H1 (cell line): ENCODE data around the gene S1PR3. TPM values are rescaled to one million over a fixed set of nuclear protein-coding genes. Genes with fewer than 3 reads are reported as not detected.

Experiments used
- CTCF ChIA-PET: fragments of 300-600 bp; sonication (Branson Sonifier 250); formaldehyde crosslinking; loops from one replicate; lab custom pipeline; 2021; ENCODE audit not compliant: partially characterized antibody; lab: Charles Lee
- POLR2A ChIA-PET: fragments of 300-600 bp; sonication (Branson Sonifier 250); formaldehyde crosslinking; loops from one replicate; lab custom pipeline; 2021; ENCODE audit warnings: inconsistent platforms; ENCODE audit not compliant: partially characterized antibody; lab: Charles Lee
- DNase-seq, 2 experiments: peaks; one replicate each; pipeline versions ENCODE4 v3.0.0 to v3.0.0-alpha.2; 2010 to 2022; ENCODE audit warnings: low spot score in 2 of 2, low read depth in 1 of 2, mixed read lengths in 1 of 2
- FAIRE-seq: peaks from 2 replicates; lab custom pipeline; 2011; peaks lifted over from hg19 to GRCh38; lab: Jason Lieb, UNC
- H2AFZ ChIP-seq: 2 replicates; pipeline ENCODE4 v1.8.1; 2012; ENCODE audit warnings: low read length, inconsistent platforms
- H2AK5ac ChIP-seq: 2 replicates; pipeline ENCODE4 v1.6.1; 2013; ENCODE audit warnings: low read depth, low read length
- H2BK120ac ChIP-seq: replicated peaks from 2 replicates; pipeline ENCODE3; 2013; ENCODE audit warnings: low read depth, low read length, inconsistent platforms
- H2BK12ac ChIP-seq: 2 replicates; pipeline ENCODE4 v1.6.1; 2013; ENCODE audit warnings: low read depth, low read length
- H2BK15ac ChIP-seq: 2 replicates; pipeline ENCODE4 v1.6.1; 2013; ENCODE audit warnings: low read length
- H2BK20ac ChIP-seq: 2 replicates; pipeline ENCODE4 v1.6.1; 2013; ENCODE audit warnings: low read length
- H2BK5ac ChIP-seq: 2 replicates; pipeline ENCODE4 v1.6.1; 2013; ENCODE audit warnings: low read depth, low read length
- H3K14ac ChIP-seq: 2 replicates; pipeline ENCODE4 v1.6.1; 2013; ENCODE audit warnings: inconsistent platforms; ENCODE audit not compliant: insufficient read length
- H3K18ac ChIP-seq: 2 replicates; pipeline ENCODE4 v1.6.1; 2013; ENCODE audit warnings: low read length; ENCODE audit errors: extremely low read depth
- H3K23ac ChIP-seq: 2 replicates; pipeline ENCODE4 v1.6.1; 2013; ENCODE audit warnings: inconsistent platforms; ENCODE audit not compliant: insufficient read length
- H3K23me2 ChIP-seq: 2 replicates; pipeline ENCODE4 v1.6.1; 2013; ENCODE audit warnings: low read depth, low read length
- H3K27ac ChIP-seq: 2 replicates; pipeline ENCODE4 v1.6.1; 2011; ENCODE audit warnings: low read depth, low read length, inconsistent platforms
- H3K27me3 ChIP-seq, 4 experiments: replicated peaks in 1 of 4; 1 replicate in 1 of 4; 2 replicates in 3 of 4; pipeline versions ENCODE4 v1.6.1 to v1.8.1; 2011 to 2013; ENCODE audit warnings: low read length in 3 of 4, mild to moderate bottlenecking in 3 of 4, inconsistent platforms in 2 of 4, mixed read lengths in 2 of 4, moderate library complexity in 1 of 4; ENCODE audit not compliant: control insufficient read depth in 3 of 4, insufficient read depth in 3 of 4; ENCODE audit errors: extremely low read depth in 1 of 4
- H3K36me3 ChIP-seq, 4 experiments: 2 replicates each; pipeline versions ENCODE4 v1.6.1 to v1.8.1; 2011 to 2013; ENCODE audit warnings: mild to moderate bottlenecking in 4 of 4, low read length in 3 of 4, moderate library complexity in 2 of 4, control low read depth in 1 of 4, inconsistent platforms in 1 of 4; ENCODE audit not compliant: insufficient read depth in 4 of 4, control insufficient read depth in 2 of 4
- H3K4ac ChIP-seq: replicated peaks from 2 replicates; pipeline ENCODE3; 2013; ENCODE audit warnings: low read length, low read depth, mixed read lengths, inconsistent platforms; ENCODE audit not compliant: insufficient read length
- H3K4me1 ChIP-seq, 4 experiments: replicated peaks in 1 of 4; 1 replicate in 1 of 4; 2 replicates in 3 of 4; pipeline versions ENCODE4 v1.6.1 to v1.8.1; 2011 to 2013; ENCODE audit warnings: low read length in 3 of 4, inconsistent platforms in 2 of 4, mixed read lengths in 1 of 4; ENCODE audit not compliant: insufficient read depth in 4 of 4, control insufficient read depth in 3 of 4
- H3K4me2 ChIP-seq, 2 experiments: 2 replicates each; pipeline versions ENCODE4 v1.6.1 to v1.8.1; 2011 to 2013; ENCODE audit warnings: low read depth in 2 of 2, low read length in 2 of 2, control low read depth in 1 of 2, inconsistent platforms in 1 of 2, mild to moderate bottlenecking in 1 of 2; ENCODE audit not compliant: insufficient read depth in 1 of 2
- H3K4me3 ChIP-seq, 4 experiments: fragments of 200-600, 300-600 bp in 1 of 4; sonication (generic), shearing (Covaris generic), sonication (Bioruptor Twin) in 1 of 4; 2 replicates each; pipeline versions ENCODE4 v1.5.1 to v1.8.1; 2011 to 2016; ENCODE audit warnings: low read length in 4 of 4, low read depth in 3 of 4, control low read depth in 2 of 4, inconsistent platforms in 2 of 4, mild to moderate bottlenecking in 2 of 4, mixed read lengths in 1 of 4, moderate library complexity in 1 of 4; ENCODE audit not compliant: insufficient read depth in 2 of 4; ENCODE audit errors: extremely low read depth in 1 of 4
- H3K56ac ChIP-seq: replicated peaks from 2 replicates; pipeline ENCODE3; 2013; ENCODE audit warnings: low read depth, mild to moderate bottlenecking, mixed read lengths, low read length, inconsistent platforms; ENCODE audit not compliant: insufficient read length
- H3K79me1 ChIP-seq: 2 replicates; pipeline ENCODE4 v1.6.1; 2013; ENCODE audit warnings: low read depth, low read length, control low read depth
- H3K79me2 ChIP-seq, 2 experiments: 2 replicates each; pipeline versions ENCODE4 v1.6.1 to v1.8.1; 2012 to 2013; ENCODE audit warnings: low read length in 2 of 2, mild to moderate bottlenecking in 2 of 2, inconsistent platforms in 1 of 2; ENCODE audit not compliant: insufficient read depth in 2 of 2, control insufficient read depth in 1 of 2
- H3K9ac ChIP-seq, 4 experiments: replicated peaks in 1 of 4; 1 replicate in 1 of 4; 2 replicates in 3 of 4; pipeline versions ENCODE4 v1.6.1 to v1.8.1; 2011 to 2013; ENCODE audit warnings: low read depth in 3 of 4, low read length in 3 of 4, control low read depth in 2 of 4, mild to moderate bottlenecking in 2 of 4, moderate library complexity in 2 of 4, inconsistent platforms in 1 of 4; ENCODE audit errors: extremely low read depth in 1 of 4
- H3K9me3 ChIP-seq, 2 experiments: 2 replicates each; pipeline versions ENCODE4 v1.6.1 to v1.8.1; 2012 to 2013; ENCODE audit warnings: mild to moderate bottlenecking in 2 of 2, moderate library complexity in 2 of 2, control low read depth in 1 of 2, inconsistent platforms in 1 of 2, low read depth in 1 of 2, low read length in 1 of 2, mixed read lengths in 1 of 2; ENCODE audit not compliant: insufficient read depth in 2 of 2
- H4K20me1 ChIP-seq, 2 experiments: replicated peaks in 1 of 2; 2 replicates each; pipeline versions ENCODE3 to v1.8.1; 2011 to 2013; ENCODE audit warnings: inconsistent platforms in 2 of 2, low read length in 2 of 2, mild to moderate bottlenecking in 1 of 2; ENCODE audit not compliant: insufficient read depth in 2 of 2, control insufficient read depth in 1 of 2
- H4K5ac ChIP-seq: 2 replicates; pipeline ENCODE4 v1.6.1; 2013; ENCODE audit warnings: low read length, low read depth, mixed read lengths, inconsistent platforms; ENCODE audit not compliant: insufficient read length
- H4K8ac ChIP-seq: 2 replicates; pipeline ENCODE4 v1.8.0; 2013; ENCODE audit warnings: mild to moderate bottlenecking, moderate library complexity, low read length, inconsistent platforms; ENCODE audit not compliant: insufficient read depth; ENCODE audit errors: extremely low read depth
- H4K91ac ChIP-seq: replicated peaks from 2 replicates; pipeline ENCODE3; 2013; ENCODE audit warnings: low read length, mixed read lengths, inconsistent platforms; ENCODE audit not compliant: insufficient read length
- CHD2 ChIP-seq: IDR thresholded peaks from 2 replicates; pipeline ENCODE4 v1.6.1; 2012; ENCODE audit warnings: low read length, improper control_type of control experiment
- EP300 ChIP-seq, 2 experiments: IDR thresholded peaks; 1 replicate in 1 of 2; 2 replicates in 1 of 2; pipeline ENCODE4 v1.6.1; 2011 to 2012; ENCODE audit warnings: low read depth in 2 of 2, low read length in 2 of 2, mild to moderate bottlenecking in 2 of 2, borderline replicate concordance in 1 of 2, inconsistent platforms in 1 of 2, moderate library complexity in 1 of 2
- JUND ChIP-seq: IDR thresholded peaks from 2 replicates; pipeline ENCODE4 v1.6.1; 2011; ENCODE audit warnings: mild to moderate bottlenecking, improper control_type of control experiment, low read length
- RFX5 ChIP-seq: IDR thresholded peaks from 2 replicates; pipeline ENCODE4 v1.6.1; 2011; ENCODE audit warnings: low read depth, low read length, improper control_type of control experiment, borderline replicate concordance
- SAP30 ChIP-seq: fragments of 300-600 bp; sonication (generic); IDR thresholded peaks from 2 replicates; pipeline ENCODE4 v1.7.1; 2012; ENCODE audit warnings: low read length, moderate library complexity, mild to moderate bottlenecking, inconsistent platforms; ENCODE audit not compliant: insufficient read depth, insufficient replicate concordance
- SP2 ChIP-seq: IDR thresholded peaks from 2 replicates; pipeline ENCODE4 v1.6.1; 2012; ENCODE audit warnings: mild to moderate bottlenecking, low read length, inconsistent platforms
- TAF1 ChIP-seq: IDR thresholded peaks from 2 replicates; pipeline ENCODE4 v1.6.1; 2011; ENCODE audit warnings: mild to moderate bottlenecking, low read depth, low read length
- TBP ChIP-seq: IDR thresholded peaks from 2 replicates; pipeline ENCODE4 v1.6.1; 2011; ENCODE audit warnings: low read depth, low read length, improper control_type of control experiment
- USF2 ChIP-seq: IDR thresholded peaks from 2 replicates; pipeline ENCODE4 v1.6.1; 2011; ENCODE audit warnings: low read length, improper control_type of control experiment
- WGBS, 2 experiments: shearing (Covaris generic) in 1 of 2; methylation state at CpG; one replicate each; pipeline versions ENCODE4 v1.1.6 to v1.1.7; 2013 to 2015; ENCODE audit warnings: low lambda C conversion rate in 2 of 2, mixed read lengths in 2 of 2, inconsistent platforms in 1 of 2, low coverage in 1 of 2, missing lambda C conversion rate in 1 of 2; ENCODE audit not compliant: insufficient replicate concordance in 2 of 2, insufficient coverage in 1 of 2, insufficient read length in 1 of 2; ENCODE audit errors: extremely low coverage in 1 of 2, missing lambda C conversion rate in 1 of 2; 5-methylcytosine and 5-hydroxymethylcytosine counted together
- polyA plus RNA-seq, 7 experiments: library from polyadenylated mRNA; depleted of rRNA in 3 of 7; stranded (reverse) in 5 of 7; unstranded in 2 of 7; fragments of >200 nt in 5 of 7; fragments of 200-250 nt in 2 of 7; gene quantifications; 1 replicate in 5 of 7; 2 replicates in 1 of 7; 4 replicates in 1 of 7; pipeline versions ENCODE4 v1.2.1 to v1.2.3, GENCODE V29; 2011 to 2013; ENCODE audit warnings: missing spikeins in 2 of 7, mixed read lengths in 2 of 7
- total RNA-seq: library from RNA; stranded (reverse); fragmentation: NEBNext Ultra II Directional; extraction: Animal tissue kit (Norgen Biotek cat#: 25700); gene quantifications from 2 replicates; pipeline ENCODE4 v1.2.1, GENCODE V29; 2021
- TF ChIP-seq, protein P1 (sequence below): IDR thresholded peaks from 2 replicates; pipeline ENCODE4 v1.6.1; 2012; ENCODE audit warnings: low read length, inconsistent platforms

The S1PR3 gene
- total and polyA plus RNA-seq, 2 of the 8 experiments (the other 6 are each of a cell fraction or from before 2014, with no cell fraction given) = 3.7 to 6.4 TPM

DNA sequence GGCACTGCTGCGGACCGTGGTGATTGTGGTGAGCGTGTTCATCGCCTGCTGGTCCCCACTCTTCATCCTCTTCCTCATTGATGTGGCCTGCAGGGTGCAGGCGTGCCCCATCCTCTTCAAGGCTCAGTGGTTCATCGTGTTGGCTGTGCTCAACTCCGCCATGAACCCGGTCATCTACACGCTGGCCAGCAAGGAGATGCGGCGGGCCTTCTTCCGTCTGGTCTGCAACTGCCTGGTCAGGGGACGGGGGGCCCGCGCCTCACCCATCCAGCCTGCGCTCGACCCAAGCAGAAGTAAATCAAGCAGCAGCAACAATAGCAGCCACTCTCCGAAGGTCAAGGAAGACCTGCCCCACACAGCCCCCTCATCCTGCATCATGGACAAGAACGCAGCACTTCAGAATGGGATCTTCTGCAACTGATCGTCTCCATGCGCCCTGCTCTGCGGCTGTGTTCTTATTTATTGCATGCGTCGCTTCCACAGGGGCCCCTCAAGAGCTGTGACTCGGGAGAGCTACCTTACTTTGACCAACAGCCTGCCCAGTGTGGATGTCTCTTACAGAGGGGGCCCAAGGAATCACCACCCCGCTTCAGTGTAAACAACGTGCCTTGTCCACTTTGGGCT lies 10.8 kb downstream of the S1PR3 start:
- Histone ChIP-seq H3K9ac (no peak overlapping the region), H2BK12ac (0 out of 2 replicates have a peak overlapping the region, but pooled peaks have one; percentile 1), H2BK20ac (no peak overlapping the region), H3K36me3 (peaks cover 0 to 7% (median 0%) of the 10 kb centered on the region in 4 experiments; a peak in 1 of 8 replicates), H3K27me3 (no peaks in the 10 kb centered on the region), H3K79me1 (no peaks in the 10 kb centered on the region), H2BK5ac (no peak overlapping the region), H2AK5ac (no peak overlapping the region), H2AFZ (no peak overlapping the region), H4K5ac (no peak overlapping the region), H3K18ac (no peak overlapping the region), H3K56ac (no peak overlapping the region), H3K4ac (no peak overlapping the region), H3K4me3 (no peak overlapping the region), H3K79me2 (no peaks in the 10 kb centered on the region), H2BK120ac (no peak overlapping the region), H2BK15ac (no peak overlapping the region), H3K14ac (no peak overlapping the region), H4K8ac (peak overlapping the region; percentile 41; the same call in 1 of the 2 replicates), H3K4me2 (no peak overlapping the region), H3K27ac (no peak overlapping the region), H3K4me1 (peaks cover 0 to 7% (median 3%) of the 10 kb centered on the region in 4 experiments; a peak in 4 of 7 replicates), H3K23me2 (no peaks in the 10 kb centered on the region), H3K9me3 (no peaks in the 10 kb centered on the region), H4K91ac (no peak overlapping the region), H3K23ac (no peak overlapping the region), H4K20me1 (peaks cover 0 to 6% of the 10 kb centered on the region in 2 experiments)
- 96% methylated on average over 24 of the region's 27 CpGs; no CpG with 5 or more reads in 1 of the 2 experiments for WGBS, 2 experiments
- FAIRE-seq = no peak
- CTCF ChIA-PET = interaction anchor here (0.6 to 1.1 kb wide), 3 partner anchors 220 to 409 kb away, joined by 3 read pairs; no protein-coding TSS in a partner anchor
- peak in 1 of 2 experiments; percentile 2 for DNase-seq
- POLR2A ChIA-PET = no interaction called here
- TF ChIP-seq, protein P1, sequence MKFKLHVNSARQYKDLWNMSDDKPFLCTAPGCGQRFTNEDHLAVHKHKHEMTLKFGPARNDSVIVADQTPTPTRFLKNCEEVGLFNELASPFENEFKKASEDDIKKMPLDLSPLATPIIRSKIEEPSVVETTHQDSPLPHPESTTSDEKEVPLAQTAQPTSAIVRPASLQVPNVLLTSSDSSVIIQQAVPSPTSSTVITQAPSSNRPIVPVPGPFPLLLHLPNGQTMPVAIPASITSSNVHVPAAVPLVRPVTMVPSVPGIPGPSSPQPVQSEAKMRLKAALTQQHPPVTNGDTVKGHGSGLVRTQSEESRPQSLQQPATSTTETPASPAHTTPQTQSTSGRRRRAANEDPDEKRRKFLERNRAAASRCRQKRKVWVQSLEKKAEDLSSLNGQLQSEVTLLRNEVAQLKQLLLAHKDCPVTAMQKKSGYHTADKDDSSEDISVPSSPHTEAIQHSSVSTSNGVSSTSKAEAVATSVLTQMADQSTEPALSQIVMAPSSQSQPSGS = no peak
- TF ChIP-seq CHD2 (no peak), TAF1 (no peak), RFX5 (no peak), USF2 (no peak), JUND (no peak), SAP30 (no peak), EP300 (IDR thresholded peaks at IDR 0.05; ENCODE audit: borderline replicate concordance in 1 of 2, low read depth in 2 of 2, low read length in 2 of 2) (no peak), TBP (no peak), SP2 (no peak)
